ENCODE data around the gene MYH14.
"Not testable (repeated sequence)": the region's sequence is repeated elsewhere in the genome, so short reads cannot be mapped to it uniquely, and the experiment has no call there.

MYH14 gene

DNA sequence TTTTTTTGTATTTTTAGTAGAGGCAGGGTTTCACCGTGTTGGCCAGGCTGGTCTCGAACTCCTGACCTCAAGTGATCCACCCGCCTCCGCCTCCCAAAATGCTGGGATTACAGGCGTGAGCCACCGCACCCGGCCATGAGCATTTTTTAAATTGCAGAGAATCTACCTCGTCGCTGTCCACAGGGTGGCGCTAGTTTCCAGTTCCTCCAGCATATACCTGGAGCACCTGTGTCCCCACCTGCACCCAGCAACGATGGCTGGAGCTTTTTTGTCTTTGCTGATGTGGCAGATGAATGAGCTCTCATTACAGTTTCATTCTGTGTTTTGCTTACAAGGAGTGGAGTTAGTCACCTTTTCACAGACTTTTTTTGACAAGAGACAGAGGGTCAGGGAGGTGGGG lies 34.1 kb downstream of the MYH14 start:
- H3K79me2 ChIP-seq (ENCODE audit: control insufficient read depth, low read length); H3K27me3 ChIP-seq (ENCODE audit: control insufficient read depth, low read length); H3K4me3 ChIP-seq (ENCODE audit: low read length); H3K4me1 ChIP-seq (ENCODE audit: control insufficient read depth, low read length); H3K4me2 ChIP-seq (ENCODE audit: low read length); H3K9me3 ChIP-seq (ENCODE audit: control insufficient read depth, insufficient read depth, low read length); H3K9me2 ChIP-seq (replicated peaks; ENCODE audit: control insufficient read depth, low read length); H3F3A ChIP-seq (ENCODE audit: control insufficient read depth, insufficient read depth); H3K27ac ChIP-seq (ENCODE audit: low read depth, low read length); H4K20me1 ChIP-seq (ENCODE audit: control insufficient read depth, insufficient read depth, low read depth, low read length); H3K36me3 ChIP-seq (ENCODE audit: control insufficient read depth, low read length): not testable (repeated sequence)
- TF ChIP-seq, protein P1, sequence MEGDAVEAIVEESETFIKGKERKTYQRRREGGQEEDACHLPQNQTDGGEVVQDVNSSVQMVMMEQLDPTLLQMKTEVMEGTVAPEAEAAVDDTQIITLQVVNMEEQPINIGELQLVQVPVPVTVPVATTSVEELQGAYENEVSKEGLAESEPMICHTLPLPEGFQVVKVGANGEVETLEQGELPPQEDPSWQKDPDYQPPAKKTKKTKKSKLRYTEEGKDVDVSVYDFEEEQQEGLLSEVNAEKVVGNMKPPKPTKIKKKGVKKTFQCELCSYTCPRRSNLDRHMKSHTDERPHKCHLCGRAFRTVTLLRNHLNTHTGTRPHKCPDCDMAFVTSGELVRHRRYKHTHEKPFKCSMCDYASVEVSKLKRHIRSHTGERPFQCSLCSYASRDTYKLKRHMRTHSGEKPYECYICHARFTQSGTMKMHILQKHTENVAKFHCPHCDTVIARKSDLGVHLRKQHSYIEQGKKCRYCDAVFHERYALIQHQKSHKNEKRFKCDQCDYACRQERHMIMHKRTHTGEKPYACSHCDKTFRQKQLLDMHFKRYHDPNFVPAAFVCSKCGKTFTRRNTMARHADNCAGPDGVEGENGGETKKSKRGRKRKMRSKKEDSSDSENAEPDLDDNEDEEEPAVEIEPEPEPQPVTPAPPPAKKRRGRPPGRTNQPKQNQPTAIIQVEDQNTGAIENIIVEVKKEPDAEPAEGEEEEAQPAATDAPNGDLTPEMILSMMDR (IDR thresholded peaks at IDR 0.05; ENCODE audit: low read depth, low read length, poor library complexity, severe bottlenecking) = peak; percentile 67

DNA sequence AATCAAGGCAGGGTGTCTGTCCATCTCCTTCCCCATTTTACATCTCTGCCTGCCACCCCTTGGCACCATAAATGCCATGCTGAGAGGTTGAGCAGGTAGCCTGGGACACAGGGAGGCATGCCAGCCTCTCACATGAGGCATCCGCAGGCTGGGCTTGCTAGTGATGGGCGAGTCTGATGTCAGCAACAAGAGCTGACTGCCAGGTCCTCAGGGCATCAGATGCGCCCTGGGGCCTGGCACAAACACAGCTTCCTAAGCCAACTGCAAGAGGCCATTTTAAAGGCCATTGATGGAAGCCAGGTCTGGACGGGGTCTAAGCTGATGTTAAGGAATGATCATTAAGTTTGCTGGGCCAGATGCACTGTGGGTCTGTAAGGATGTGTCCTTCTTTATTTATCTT lies 34.6 kb downstream of the MYH14 start:
- H3K4me1 ChIP-seq (ENCODE audit: control insufficient read depth, low read length) = no peaks in the 10 kb centered on the region
- H3K79me2 ChIP-seq (ENCODE audit: control insufficient read depth, low read length) = no peaks in the 10 kb centered on the region
- no peaks in the 10 kb centered on the region for H3F3A ChIP-seq (ENCODE audit: control insufficient read depth, insufficient read depth)
- H3K36me3 ChIP-seq (ENCODE audit: control insufficient read depth, low read length) = no peaks in the 10 kb centered on the region
- no peak overlapping the region for H3K4me2 ChIP-seq (ENCODE audit: low read length)
- H3K4me3 ChIP-seq (ENCODE audit: low read length) = no peak overlapping the region
- no peak overlapping the region for H3K27ac ChIP-seq (ENCODE audit: low read depth, low read length)
- H4K20me1 ChIP-seq (ENCODE audit: control insufficient read depth, insufficient read depth, low read depth, low read length) = no peaks in the 10 kb centered on the region
- no peaks in the 10 kb centered on the region for H3K9me2 ChIP-seq (replicated peaks; ENCODE audit: control insufficient read depth, low read length)
- TF ChIP-seq EZH2phosphoT487 (IDR thresholded peaks at IDR 0.05; ENCODE audit: borderline replicate concordance, low read length) = no peak
- TF ChIP-seq, protein P1 (IDR thresholded peaks at IDR 0.05; ENCODE audit: low read depth, low read length, poor library complexity, severe bottlenecking) = no peak
- no peaks in the 10 kb centered on the region for H3K27me3 ChIP-seq (ENCODE audit: control insufficient read depth, low read length)
- no peaks in the 10 kb centered on the region for H3K9me3 ChIP-seq (ENCODE audit: control insufficient read depth, insufficient read depth, low read length)

DNA sequence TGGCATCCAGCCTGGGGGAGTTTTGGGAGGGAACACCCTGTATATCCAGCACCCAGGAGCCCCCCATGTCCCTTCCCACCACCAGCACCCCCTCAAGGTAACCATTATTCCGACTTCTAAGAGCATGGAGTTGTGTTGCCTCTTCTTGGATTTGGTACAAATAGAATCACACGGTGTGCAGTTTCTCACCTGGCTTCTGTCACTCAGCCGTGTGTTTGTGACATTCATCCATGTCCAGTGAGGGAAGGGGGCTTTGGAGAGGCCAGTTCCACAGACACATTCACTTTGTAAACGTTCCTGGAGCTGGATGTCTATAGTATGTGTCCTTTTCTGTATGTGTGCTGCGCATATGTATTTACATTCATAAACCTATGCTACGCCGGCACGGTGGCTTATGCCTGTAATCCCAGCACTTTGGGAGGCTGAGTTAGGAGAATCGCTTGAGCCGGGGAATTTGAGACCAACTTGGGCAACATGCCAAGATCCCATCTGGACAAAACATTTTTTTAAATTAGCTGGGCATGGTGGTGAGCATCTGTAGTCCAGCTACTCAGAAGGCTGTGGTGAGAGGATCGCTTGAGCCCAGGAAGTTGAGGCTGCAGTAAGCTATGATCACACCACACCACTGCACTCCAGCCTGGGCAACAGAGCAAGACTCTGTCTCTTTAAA lies 36.6 kb downstream of the MYH14 start:
- H3K4me2 ChIP-seq (ENCODE audit: low read length) = no peak overlapping the region
- H3K27me3 ChIP-seq (ENCODE audit: control insufficient read depth, low read length) = no peaks in the 10 kb centered on the region
- H3K27ac ChIP-seq (ENCODE audit: low read depth, low read length) = no peak overlapping the region
- no peaks in the 10 kb centered on the region for H3K79me2 ChIP-seq (ENCODE audit: control insufficient read depth, low read length)
- no peaks in the 10 kb centered on the region for H3F3A ChIP-seq (ENCODE audit: control insufficient read depth, insufficient read depth)
- no peaks in the 10 kb centered on the region for H3K4me1 ChIP-seq (ENCODE audit: control insufficient read depth, low read length)
- H3K9me3 ChIP-seq (ENCODE audit: control insufficient read depth, insufficient read depth, low read length) = no peaks in the 10 kb centered on the region
- TF ChIP-seq, protein P1 (IDR thresholded peaks at IDR 0.05; ENCODE audit: low read depth, low read length, poor library complexity, severe bottlenecking) = no peak
- TF ChIP-seq EZH2phosphoT487 (IDR thresholded peaks at IDR 0.05; ENCODE audit: borderline replicate concordance, low read length) = no peak
- H3K9me2 ChIP-seq (replicated peaks; ENCODE audit: control insufficient read depth, low read length) = no peaks in the 10 kb centered on the region
- no peaks in the 10 kb centered on the region for H4K20me1 ChIP-seq (ENCODE audit: control insufficient read depth, insufficient read depth, low read depth, low read length)
- H3K4me3 ChIP-seq (ENCODE audit: low read length) = no peak overlapping the region
- H3K36me3 ChIP-seq (ENCODE audit: control insufficient read depth, low read length) = no peaks in the 10 kb centered on the region

Measured in DOHH2 (cell line).